MM.1S (cell line): Measurements from ENCODE around the gene MGAT4D.

Experiments used
- EZH2phosphoT487 ChIP-seq: fragments of 300-600 bp; sonication (generic); IDR thresholded peaks from 2 replicates; pipeline ENCODE4 v1.6.1; 2018; ENCODE audit warnings: antibody characterized with exemption, low read length
- TF ChIP-seq, protein P1 (sequence below): fragments of 300-600 bp; sonication (generic); IDR thresholded peaks from 2 replicates; pipeline ENCODE4 v1.5.1; 2016; ENCODE audit warnings: antibody characterized with exemption, low read length, mixed read lengths

GRCh38 chr4:140427919-140428471 lies 70.1 kb downstream of the MGAT4D start:
- no peak for TF ChIP-seq EZH2phosphoT487
- TF ChIP-seq, protein P1, sequence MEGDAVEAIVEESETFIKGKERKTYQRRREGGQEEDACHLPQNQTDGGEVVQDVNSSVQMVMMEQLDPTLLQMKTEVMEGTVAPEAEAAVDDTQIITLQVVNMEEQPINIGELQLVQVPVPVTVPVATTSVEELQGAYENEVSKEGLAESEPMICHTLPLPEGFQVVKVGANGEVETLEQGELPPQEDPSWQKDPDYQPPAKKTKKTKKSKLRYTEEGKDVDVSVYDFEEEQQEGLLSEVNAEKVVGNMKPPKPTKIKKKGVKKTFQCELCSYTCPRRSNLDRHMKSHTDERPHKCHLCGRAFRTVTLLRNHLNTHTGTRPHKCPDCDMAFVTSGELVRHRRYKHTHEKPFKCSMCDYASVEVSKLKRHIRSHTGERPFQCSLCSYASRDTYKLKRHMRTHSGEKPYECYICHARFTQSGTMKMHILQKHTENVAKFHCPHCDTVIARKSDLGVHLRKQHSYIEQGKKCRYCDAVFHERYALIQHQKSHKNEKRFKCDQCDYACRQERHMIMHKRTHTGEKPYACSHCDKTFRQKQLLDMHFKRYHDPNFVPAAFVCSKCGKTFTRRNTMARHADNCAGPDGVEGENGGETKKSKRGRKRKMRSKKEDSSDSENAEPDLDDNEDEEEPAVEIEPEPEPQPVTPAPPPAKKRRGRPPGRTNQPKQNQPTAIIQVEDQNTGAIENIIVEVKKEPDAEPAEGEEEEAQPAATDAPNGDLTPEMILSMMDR: no peak
